ENCODE data around the gene PPP2R1A.

DNA sequence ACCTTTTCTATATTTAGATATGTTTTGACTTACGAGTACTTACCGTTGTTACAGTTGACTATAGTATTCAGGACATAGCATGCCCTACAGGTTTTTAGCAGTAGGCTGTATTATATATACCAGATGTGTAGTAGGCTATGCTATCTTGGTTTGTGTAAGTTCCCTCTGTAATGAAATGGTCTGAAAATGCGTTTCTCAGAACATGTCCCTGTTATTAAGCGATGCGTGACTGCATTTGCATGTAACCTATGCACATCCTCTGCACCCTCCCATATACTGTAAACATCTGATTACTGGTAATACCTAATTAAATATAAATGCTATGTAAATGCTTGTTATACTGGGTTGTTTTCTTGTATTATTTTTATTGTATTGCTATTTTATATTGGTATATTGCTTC lies 86.1 kb downstream of the PPP2R1A start:
- TF ChIP-seq, protein P1, sequence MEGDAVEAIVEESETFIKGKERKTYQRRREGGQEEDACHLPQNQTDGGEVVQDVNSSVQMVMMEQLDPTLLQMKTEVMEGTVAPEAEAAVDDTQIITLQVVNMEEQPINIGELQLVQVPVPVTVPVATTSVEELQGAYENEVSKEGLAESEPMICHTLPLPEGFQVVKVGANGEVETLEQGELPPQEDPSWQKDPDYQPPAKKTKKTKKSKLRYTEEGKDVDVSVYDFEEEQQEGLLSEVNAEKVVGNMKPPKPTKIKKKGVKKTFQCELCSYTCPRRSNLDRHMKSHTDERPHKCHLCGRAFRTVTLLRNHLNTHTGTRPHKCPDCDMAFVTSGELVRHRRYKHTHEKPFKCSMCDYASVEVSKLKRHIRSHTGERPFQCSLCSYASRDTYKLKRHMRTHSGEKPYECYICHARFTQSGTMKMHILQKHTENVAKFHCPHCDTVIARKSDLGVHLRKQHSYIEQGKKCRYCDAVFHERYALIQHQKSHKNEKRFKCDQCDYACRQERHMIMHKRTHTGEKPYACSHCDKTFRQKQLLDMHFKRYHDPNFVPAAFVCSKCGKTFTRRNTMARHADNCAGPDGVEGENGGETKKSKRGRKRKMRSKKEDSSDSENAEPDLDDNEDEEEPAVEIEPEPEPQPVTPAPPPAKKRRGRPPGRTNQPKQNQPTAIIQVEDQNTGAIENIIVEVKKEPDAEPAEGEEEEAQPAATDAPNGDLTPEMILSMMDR (IDR thresholded peaks at IDR 0.05 in 8 of 11, conservative IDR thresholded peaks at IDR 0.05 in 3 of 11) = no peak
- no peak for TF ChIP-seq POLR2AphosphoS5 (IDR thresholded peaks at IDR 0.05)
- no peak for TF ChIP-seq POLR2A (IDR thresholded peaks at IDR 0.05)

All from spleen (tissue), 7 donors.